Choroid plexus epithelial cell (primary cell): ENCODE data around the gene FAM98C.

ENCODE experiments used
- DNase-seq: peaks from one replicate; pipeline ENCODE4 v3.0.0-alpha.2; 2010; ENCODE audit warnings: low read depth
- H3K4me3 ChIP-seq: 2 replicates; pipeline ENCODE4 v1.5.1; 2011; ENCODE audit warnings: low read depth, mild to moderate bottlenecking, control low read depth, low read length, moderate library complexity
- CTCF ChIP-seq: conservative IDR thresholded peaks from 2 replicates; pipeline ENCODE4 v1.5.1; 2011; ENCODE audit warnings: low read depth, mild to moderate bottlenecking, control low read depth, inconsistent platforms, low read length, moderate library complexity

FAM98C gene

GRCh38 chr19:38455031-38455430, 52.1 kb downstream of the FAM98C start:
- TF ChIP-seq CTCF = no peak
- no peak overlapping the region for H3K4me3 ChIP-seq
- peak; percentile 15 for DNase-seq

- H3K4me3 ChIP-seq = no peak overlapping the region
- no peak for DNase-seq
- TF ChIP-seq CTCF = no peak
Measured at GRCh38 chr19:38457202-38457601, 54.3 kb downstream of the FAM98C start.

GRCh38 chr19:38457690-38458405, 55.0 kb downstream of the FAM98C start:
- DNase-seq = no peak
- no peak for TF ChIP-seq CTCF
- no peak overlapping the region for H3K4me3 ChIP-seq
